HG03066 (cell line): ENCODE results near the gene SCD5.
A peak's percentile ranks its signal among the peaks of the same experiment; 100 is the strongest.

Experiments used
- ATAC-seq: cut with Tn5 transposase; IDR thresholded peaks from one replicate; pipeline ENCODE4 v1.9.1; 2021; ENCODE audit warnings: low read depth; ENCODE audit not compliant: unreplicated experiment

The SCD5 gene

DNA sequence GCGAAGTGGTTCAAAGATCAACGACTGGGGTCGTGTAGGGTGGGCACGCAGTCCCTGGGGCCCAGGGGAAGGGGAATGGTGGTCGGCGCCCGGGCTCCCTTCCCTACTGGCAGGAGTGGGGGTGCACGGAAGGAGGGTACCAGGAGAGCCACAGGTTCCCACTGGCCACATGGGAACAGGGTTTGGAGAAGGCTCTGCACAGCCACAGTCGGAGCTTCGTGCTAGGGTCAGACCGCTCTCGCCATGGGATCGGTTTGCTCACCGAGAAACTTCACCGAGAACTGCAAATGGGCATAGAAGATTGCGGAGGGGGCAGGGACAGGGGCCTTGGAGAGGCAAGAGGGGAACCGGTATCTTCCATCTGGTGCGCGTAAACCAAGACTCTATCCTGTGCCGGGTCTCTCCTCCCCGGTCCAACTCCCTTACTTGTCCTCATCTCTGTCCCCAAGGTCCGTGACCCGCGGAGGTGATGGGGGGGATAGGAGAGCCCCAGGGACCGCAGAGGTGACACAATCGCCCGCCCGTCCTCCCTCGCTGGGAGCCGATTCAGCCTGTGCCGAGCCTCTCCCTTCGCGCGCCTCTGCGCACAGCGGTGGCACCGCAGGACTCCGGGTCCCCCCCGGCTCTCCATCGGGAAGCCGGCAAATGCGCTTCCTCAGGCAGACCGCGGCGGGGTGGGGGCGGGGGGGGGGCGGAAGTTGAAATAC is 1.0 kb downstream of the SCD5 start:
- no peak for ATAC-seq

DNA sequence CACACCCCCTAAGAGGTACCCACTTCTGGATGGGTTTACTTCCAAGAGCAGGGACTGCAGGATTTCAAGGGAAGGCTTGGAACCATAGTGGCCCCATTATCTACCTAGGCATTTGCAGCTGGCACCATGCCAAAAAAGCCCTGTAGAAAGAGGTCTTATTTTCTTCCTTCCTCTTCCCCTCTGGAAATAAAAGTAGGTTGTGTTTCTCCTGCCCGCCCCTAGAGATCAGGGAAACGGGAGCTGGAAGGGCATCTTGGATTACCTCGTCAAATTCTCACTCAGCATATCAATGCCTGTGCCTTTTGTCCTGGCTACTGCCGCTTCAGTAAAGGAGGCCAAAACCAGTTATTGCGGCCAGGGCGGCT is 1.6 kb downstream of the SCD5 start:
- ATAC-seq: no peak

DNA sequence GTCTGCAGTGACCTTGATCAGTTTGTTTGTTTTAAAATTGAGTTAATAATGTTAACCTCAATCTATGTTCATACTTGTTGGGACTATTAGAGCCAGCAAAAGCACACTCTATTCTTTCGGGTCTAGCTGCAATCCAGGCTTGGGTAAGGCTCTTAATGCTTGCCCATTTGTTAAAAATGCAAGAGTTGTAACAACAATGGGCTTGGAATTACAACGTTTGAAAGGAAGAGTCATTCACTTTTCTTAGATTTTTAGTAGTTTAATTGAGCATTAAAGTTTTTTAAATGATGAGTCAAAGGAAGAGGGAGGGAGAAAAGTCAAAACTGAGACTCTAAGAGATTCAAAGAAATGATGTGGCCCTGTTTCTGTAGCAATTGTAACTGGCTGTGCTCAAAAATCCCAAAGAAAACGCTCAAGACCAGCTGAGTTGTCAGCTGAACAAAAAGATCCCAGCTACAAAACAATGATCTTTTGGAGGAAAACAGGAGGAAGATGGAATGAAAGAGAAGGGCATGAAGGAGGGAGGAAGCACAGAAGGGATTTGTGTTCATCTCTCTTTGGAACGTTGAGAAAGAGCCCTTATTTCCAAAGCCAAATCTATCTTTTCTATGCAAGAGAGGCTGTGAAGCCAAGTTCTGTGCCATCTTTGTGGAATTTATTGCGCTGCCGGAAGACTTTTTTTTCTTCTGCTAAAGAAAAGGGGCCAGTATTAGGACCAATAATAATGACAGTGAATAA is 5.5 kb downstream of the SCD5 start:
- ATAC-seq: no peak

DNA sequence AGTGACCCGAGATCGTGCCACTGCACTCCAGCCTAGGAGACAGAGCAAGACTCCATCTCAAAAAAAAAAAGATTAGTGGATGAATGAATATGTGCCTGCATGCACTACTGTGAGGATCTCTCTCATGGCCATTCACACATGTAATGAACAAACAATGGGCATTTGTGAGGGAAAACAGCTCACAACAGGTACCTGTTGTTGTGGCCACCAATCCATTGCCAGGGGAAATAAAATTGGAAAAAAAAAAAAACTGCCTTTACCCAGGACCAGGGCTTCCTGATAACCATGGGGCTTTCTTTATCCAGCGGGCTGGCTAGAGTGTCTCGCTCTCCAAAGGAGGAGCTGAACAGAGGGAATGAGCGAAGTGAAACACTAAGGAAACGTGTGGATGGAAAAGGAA is 7.4 kb downstream of the SCD5 start:
- ATAC-seq: no peak

DNA sequence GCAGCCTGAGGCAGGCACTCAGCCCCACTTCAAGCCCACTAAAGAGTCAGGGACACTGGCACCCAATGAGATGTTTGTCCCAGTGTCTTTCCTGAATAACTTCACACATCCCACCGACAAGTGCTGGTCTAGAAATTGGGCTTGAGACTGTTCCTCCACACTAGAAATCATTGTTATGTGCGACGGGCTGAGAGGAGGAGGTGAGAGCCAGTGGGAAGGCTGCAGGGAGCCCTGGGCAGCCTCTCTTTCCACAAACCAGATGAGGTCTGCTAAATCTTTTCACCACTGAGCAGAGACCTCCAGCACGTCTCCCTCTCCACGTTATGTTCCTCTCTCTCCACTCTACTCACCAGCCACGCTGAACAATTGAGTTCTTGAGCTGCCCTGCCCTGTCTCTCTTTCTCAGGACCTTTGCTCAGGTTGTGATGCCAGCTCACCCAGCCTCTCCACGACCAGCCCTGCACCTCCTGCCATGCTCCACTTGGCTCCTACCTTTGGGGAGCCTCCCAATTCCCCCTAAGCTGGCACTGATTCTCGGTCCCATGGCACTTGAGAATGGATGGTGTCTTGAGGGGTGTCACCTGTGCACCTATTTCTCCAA is 8.4 kb downstream of the SCD5 start:
- no peak for ATAC-seq

DNA sequence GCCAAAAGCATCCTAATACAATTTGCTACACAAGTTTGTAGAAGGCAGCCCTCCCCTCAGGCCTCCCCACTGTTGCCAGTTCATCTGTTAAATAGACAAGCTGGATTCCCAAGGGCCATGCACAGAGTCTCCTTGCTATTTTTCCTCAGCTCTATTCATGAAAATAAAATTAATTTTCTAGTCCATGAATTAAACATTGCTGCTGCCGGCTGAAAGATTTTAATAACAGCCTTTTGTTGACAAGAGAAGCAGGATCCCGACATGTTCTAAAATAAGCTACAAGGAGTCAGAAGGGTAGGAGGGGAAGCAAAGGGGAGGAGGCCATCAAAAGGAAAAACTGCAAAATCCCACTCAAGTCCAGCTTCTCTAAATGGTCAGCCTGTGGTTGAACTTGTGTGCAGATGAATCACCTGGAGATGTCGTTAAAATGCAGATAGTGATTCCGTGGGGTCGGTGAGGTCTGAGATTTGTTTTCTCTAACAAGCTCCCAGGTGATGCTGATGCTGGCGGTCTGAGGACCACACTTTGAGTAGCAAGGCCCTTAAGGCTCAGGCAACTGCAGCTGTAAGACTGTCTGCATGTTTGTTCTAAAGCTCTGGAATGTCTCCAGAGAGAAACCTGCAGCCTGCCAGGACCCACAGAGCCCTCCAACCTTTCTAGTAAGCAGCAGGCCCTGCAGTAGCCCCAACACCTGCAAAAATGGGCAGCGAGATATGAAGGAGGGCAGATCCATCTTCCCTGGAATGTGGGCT is 9.4 kb downstream of the SCD5 start:
- ATAC-seq: no peak

DNA sequence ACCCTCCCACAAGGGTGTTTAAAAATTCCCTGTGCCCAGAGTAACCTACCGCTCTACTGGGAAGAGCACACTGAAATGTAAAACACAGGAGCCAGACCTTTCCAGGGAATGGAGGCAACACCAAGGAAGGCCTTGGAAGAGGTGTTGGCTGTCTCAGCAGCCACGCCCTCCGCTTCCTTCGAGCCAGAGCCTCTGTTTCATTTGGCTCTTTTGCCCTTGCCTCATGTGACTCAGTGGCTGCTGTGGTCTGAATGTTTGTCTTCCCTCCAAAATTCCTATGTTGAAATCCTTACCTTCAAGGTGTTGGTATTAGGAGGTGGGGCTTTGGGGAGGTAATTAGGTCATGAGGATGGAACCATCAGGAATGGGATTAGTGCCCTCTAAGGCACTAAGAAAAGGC is 11.3 kb downstream of the SCD5 start:
- ATAC-seq: no peak

DNA sequence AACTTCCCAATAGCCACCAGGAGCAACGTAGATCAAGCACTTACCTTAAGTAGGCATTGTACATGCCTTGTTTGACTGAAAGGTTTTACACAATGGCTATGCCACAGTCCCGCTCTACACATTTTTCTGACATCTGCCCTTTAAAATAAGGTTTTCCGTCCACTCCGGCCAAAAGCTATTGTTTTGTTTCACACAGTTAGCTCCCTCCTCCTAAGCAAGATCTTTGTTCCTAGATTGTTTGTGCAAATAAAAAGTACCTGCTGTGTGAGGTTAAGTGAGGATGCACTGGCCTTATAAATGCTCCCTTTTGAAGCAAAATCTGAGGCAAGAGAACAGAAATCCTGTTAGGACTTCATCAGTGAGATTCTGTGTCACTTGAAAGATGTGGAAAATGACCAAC is 11.8 kb downstream of the SCD5 start:
- no peak for ATAC-seq

DNA sequence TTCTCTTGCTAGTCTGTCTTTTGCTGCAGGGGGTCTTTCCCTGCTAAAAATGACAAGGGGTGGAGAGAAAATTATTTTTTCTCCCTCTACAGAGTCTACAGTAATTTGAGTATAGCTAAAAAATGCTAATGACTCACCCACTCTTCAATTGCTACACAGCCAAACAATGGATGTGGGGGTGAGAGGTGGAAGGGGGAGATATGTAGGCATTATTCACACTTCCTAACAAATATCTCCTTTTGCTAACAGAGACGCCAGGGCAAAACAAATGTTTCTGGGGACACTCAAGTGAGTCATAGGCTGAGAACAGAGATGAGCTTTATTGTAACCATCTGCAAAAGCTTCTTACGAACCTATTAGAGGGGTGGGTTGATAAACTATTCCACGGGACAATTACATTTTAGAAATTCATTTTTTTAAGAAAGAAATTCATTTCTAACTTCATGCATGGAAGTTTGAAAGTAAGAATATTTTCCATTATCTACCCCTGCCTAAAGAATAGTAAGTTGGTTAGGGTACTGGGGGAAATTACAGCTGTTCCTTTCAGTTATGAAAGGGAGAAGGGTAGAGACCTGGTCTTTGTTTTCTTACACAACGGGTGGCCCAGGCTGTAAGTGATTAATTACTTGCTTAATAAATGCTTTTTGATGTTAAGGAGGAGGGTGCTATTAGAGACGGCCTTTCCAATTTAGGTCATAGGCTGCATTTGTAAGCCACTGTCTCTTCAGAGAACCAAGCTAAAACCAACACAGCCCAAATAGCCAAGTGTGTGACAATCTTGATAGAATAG is 12.8 kb downstream of the SCD5 start:
- ATAC-seq: no peak

DNA sequence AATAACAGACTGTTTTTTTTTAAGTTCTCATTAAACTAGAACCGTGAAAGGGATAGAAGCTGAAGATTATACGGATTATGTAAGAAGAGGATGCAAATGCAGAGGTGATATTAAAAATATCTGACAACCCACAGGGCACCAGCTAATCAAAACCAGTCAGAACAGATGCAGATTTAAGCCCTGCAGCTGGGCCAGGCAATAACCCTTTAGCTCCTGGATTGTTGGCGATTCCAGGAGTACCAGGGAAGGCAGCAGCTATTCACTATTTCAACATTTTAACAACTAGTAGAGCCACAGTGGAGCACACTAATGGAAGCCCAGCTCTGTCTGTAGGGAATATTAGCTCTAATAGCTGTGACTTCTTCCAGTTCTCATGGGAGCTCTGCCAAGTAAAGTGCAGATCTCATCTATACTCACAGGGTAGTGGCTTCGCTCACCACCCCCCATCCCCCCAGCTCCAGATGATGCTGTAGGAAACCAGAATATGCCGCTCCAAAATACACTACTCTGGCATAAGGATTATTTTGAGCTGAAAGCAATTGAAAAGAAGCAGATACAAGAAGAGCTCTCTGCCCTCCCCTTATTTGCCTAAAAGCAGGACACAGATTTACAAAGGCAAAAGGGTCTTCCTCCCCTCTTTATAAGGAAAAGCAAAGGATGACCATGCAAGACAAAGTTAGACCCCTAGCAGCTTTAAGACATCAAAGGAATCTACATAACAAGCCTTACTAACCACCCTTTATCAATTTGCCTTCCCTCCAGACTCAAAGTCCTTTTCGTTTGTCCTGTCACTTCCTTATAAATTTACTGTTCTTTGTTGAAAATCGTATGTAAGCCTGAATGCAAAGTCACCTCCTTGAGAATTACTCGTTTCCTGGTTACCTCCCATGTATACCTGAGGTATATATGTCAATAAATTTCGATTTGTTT is 13.7 kb downstream of the SCD5 start:
- no peak for ATAC-seq

DNA sequence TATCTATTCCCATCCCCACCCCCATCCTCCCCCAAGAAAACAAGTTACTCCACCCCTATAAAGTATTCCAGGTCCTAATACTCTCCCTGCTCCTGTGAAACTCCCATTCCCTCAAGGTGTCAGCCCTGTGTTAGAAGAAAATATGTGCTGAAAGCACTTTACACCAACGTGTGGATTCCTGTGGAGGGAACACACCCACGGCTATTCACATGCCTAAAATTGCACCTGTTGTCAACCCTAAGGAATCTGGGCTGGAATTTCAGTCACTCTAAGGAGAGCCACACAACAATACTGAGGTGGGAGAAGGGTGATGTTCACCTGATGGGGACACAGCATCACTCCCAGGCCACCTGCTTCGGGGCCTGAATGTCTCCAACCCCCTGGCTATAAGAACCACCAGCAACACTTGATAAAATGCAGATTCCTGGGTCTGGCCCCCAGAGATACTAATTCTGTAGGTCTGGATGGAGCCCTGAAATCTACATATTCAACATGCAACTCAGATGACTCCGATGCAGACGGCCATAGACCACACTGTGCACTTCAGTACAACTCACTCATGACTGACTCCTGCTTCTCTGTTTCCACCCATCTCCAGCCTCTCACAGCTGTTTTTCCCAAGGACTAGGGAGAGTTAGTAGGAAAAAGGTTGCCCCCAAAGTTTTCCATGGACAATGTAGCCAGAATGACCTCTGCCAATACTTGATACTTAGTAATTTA is 15.8 kb downstream of the SCD5 start:
- ATAC-seq: no peak

DNA sequence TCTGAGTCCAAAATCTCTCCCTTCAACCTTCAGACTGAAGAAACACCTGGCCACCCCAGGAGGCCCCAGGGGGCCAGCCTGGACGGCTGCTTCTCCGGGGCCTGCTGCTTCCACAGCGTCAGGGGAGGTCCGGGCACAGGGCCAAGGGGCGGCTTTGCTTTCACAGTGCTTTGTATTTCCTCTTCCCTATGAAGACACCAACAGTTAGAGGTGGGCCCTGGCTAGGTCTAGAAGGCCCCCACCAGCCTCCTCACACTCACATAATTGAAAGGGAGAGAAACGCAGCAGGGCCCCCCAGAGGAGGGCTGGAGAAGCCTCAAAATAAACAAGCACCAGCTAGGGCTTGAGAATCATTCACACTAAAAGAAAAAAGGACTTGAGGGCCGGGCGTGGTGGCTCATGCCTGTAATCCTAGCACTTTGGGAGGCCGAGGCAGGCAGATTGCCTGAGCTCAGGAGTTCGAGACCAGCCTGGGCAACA is 17.8 kb downstream of the SCD5 start:
- peak; percentile 61 for ATAC-seq

DNA sequence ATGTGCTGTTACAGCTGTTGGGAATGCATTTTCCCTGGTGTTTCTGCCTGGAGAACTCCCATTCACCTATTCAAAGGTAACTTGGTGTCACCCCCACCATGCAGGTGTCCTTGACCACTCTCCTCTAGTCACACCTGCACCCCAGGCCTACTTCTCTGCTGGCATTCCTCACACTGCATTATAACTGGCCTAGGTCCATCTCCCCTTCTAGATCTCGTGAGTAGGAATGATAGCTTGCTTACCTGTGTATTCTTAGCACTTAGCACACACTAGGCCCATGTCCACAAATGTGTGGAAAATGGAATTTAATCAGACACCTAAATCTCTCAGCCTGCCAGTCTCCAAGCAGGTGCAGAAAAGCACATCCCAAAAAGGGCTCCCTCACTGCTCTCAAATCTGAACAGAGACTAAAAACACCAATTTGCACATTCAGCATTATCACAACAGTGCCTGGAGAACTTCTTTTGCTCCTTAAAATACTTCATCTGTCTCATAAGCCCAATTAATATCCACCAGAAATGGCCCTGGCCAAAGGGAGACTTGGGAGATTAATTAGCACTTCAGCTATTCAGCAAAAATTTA is 18.3 kb downstream of the SCD5 start:
- ATAC-seq: no peak

DNA sequence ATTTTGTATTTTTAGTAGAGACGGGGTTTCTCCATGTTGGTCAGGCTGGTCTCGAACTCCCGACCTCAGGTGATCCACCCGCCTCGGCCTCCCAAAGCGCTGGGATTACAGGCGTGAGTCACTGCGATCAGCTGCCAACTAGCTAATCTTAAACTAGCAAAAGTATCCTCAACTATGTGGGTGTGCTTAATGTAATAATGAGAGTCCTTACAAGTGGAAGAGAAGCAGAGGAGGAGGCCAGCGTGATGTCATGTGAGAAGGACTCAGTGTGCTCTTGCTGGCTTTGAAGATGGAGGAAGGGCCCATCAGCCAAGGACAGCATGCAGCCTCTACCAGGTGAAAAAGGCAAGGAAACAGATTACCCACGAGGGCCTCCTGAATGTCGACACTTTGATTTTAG is 19.6 kb downstream of the SCD5 start:
- no peak for ATAC-seq

DNA sequence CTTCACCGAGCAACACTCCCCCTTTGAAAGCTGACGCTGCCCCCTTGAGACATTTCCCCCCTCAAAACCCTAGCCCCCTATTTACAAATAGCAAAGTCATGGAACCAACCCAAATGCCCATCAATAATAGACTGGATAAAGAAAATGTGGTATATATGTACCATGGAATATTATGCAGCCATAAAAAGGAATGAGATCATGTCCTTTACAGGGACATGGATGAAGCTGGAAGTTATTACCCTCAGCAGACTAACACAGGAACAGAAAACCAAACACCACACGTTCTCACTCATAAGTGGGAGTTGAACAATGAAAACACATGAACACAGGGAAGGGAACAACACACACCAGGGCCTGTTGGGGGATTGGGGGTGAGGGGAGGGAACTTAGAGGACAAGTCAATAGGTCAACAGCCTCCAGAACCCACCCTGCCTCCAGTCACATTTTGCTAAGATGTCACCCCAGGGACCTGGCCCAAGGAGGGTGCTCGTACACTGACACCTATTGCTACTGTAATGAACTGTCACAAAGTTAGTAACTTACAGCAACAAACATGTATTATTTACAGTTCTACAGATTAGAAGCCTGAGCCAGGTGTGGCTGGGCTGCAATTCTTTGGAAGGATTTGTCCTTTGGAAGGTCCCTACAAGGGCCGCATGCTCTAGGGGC is 20.6 kb downstream of the SCD5 start:
- no peak for ATAC-seq

DNA sequence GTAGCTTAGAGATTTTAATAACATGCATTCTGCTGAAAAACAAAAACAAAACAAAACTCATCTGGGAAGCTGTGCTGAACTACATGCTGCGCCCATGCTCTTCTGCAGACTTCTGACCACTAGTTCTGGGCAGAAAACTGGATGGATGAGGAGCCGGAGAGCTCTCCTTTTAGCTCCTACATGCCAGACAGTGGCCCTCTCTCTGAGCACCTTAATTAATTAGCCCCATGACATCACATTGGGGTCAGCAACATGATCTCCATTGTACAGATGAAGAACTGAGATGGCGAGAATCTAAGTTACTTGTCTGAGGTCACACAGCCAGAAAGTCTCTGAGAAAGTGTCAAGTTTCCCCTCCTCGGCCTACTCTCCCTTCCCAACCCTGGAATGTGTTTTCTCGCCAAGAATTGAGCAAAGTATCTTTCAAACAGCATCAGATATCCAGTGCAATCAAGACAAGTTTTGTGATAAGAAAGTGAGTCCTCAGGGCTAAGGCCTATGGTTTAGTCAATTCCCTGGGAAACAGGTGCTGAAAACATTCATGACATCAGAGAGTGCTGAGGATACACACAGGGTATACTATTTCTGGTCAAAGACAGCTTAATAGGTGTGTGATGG is 21.6 kb downstream of the SCD5 start:
- ATAC-seq: no peak

DNA sequence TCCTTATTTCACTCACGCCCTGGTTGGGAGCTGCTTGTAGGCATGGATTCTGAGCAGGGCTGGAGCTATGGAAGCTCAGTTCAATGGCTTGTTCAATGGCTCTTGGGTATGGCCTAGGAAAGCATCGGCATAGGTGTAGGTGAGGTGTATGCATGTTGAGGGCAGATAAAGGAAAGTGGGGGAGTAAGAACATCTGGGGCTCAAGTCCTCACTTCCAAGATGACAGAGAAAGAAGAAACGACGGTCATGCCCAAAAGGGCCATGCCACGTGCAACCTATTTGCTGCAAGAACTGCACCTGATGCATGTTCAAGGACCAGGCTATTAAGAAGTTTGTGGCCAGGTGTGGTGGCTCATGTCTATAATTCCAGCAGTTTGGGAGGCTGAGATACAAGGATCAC is 23.4 kb downstream of the SCD5 start:
- ATAC-seq: no peak
